ENCODE measurements around the gene LOXHD1.

LOXHD1 gene

DNA sequence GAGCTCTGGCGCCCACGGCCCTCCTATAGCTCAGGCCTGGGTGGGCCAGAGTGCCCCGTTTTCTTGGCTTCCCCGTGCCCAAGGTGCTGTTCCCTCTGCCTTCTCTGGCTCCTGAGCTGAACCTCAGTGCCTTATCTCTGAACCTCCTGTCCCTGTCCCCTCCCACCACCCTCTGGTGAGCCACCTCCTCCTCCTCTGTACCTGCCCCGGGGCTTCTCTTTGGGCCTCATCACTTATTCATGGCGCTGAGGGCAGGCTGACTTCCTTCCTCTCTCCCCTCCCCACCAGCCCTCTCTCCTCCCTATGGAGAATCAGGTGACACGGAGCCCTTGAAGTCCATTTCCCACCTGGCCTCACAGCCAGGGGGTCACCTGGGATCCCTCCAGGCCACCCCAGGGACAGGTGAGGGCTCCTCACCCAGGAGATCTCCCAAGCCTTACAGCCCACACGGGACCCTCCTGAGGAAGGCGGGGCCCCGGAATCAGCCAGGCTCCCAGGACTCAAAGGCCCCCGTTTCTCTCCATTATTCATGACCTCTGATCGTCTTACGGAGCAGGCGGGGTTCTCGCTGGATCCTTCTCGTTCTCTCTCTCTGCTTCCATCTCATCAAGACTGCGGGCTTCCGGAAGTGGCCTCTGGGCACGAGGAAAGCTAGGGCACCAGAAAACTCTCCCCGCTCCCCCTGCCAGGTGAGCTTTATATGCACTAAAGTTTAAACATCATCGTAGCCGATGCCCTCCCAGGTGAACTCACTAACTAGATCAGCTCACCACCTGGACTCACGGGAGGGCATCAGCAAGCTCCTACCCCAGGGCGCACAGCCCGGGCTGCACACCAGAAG, at the start of gene LOXHD1:
Gene LOXHD1, minus strand, starts transcription at position 106 of the 841 bp plus-strand sequence. CDS start 187 bp downstream, outside the sequence.
- DNase-seq (ENCODE audit: low read depth), result no peak

DNA sequence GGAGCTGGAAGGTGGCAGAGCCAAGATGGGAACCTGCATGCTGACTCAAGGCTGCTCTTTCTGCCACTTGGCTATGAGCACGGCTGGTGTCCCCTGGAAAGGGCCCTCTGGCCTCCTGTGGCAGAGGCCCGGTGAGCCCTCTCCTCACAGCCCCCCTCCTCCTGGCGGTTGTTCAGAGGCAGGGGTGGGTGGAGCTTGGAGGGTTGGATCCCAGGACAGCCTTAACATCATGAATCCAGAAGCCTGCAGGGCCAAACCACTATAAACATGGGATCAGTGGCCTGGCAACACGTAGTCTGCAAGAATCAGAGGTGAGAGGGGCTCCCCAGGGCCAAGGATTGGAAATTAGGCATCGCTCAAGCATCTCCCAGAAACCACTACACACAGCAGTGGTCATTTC, 48.5 kb upstream of the LOXHD1 start:
- no peak for DNase-seq (ENCODE audit: low read depth)

DNA sequence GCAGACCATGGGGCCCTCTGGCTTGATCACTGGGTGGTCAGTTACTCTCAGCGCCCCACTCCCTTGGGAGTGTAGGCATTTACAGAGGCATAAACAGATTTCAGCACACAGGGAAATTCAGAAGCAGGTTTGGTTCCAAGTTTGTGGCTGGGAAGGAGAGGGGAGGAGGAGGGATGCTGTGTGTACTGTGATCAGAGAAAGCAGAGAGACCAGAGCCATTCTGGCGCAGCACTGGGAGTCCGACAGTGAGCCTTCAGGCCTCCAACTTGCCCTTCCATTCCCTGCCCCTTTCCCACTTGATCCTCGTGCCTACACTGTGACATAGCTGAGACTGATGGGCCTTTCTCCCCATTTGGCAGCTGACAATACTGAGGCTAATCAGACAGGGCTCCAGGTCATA, 47.8 kb upstream of the LOXHD1 start:
- no peak for DNase-seq (ENCODE audit: low read depth)

DNA sequence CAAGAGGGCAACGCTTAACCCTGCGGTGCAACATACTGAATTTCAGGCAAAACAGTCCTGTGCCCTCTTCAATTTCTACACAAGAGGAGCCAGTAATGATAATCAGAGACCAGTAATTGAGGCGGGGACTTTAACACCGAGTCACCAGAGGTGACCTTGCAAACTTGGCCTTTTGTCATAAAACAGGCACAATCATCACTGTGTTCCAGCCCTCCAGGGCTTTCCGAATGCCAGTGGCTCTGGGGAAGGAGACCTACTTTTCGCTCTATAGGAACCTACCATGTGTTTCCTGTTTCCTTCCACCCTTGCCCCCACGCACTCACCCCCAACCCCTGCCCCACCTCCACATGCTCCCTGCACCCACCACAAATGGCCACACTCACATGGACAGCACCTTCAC, 47.2 kb upstream of the LOXHD1 start:
- DNase-seq (ENCODE audit: low read depth), result no peak

- no peak for DNase-seq (ENCODE audit: low read depth)
Observed at GRCh38 chr18:46702471-46702870, 45.5 kb upstream of the LOXHD1 start.

DNA sequence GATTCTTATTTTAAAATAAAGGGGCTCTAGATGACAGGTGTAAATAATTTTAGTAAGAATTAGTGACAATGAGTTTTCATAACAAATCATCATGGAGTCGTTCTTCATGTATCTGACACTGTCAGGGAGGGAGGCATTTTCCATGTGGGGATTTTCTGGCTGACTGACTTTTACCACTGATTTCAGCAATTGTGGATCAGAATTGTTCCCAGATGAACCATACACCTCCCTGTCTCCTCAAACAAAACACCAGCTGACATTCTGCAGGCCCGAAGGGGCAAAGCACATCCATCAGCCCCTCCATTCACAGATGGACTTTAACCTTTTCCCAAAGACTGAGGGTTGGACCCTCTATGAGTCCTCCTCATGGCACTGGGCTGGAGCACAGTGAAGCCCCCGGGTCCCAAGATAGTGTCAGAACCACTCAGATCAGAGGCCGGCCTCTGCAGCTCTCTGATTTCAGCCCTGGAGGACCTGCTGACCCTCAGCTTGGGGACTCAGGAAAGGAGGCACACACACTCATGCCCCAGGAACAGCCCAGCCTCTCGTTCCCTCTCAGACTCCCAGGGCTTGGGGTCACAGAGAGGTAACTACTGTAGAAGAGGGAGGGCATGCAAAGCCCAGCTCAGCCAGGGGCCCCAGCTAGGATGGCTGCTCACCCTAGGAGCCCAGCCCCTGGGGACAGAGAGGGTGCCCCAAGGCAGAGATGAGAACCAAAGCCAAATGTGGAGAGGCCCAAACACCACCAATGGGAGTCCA, 43.2 kb upstream of the LOXHD1 start:
- DNase-seq (ENCODE audit: low read depth), result no peak

- no peak for DNase-seq (ENCODE audit: low read depth)
Observed at GRCh38 chr18:46696702-46697101, 39.7 kb upstream of the LOXHD1 start.

DNA sequence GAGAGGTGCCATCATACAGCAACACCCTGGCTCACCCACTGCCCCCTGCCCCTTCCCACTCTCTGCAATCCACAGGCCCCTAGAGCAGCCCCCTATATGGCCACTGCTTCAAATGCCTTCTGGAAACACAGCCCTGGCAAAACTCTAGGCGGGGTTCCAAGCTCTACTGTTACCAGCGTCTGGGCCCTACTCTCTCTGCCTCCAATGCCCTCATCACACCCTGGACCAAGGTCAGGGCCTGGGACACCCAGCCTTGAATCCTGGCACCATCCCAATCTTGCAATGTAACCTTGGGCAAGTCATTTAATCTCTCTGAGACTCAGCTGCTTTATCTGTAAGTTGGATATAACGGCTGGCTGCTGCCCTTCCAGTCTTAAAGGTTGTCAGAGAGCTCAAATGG, 39.2 kb upstream of the LOXHD1 start:
- no peak for DNase-seq (ENCODE audit: low read depth)

DNA sequence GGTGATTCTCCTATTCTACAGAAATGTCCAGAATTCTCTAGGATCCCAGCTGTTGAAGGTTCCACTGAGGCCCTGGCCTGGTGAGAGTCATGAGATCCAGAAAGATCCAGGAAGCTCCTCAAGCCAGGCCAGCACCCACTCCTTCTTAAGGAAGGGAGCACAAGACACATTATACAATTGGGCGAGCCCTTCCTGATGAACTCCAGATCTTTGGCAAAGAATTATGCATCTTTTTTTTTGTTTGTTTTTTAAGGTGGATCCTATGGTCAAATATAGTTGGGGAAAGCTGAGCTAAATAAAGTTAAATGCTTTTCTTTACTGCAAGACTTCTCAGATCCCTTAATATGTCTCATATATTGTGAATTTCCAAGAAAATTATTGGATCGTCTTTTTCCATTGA, 37.0 kb upstream of the LOXHD1 start:
- no peak for DNase-seq (ENCODE audit: low read depth)

- DNase-seq (ENCODE audit: low read depth), result no peak
Observed at GRCh38 chr18:46688853-46689525, 32.0 kb upstream of the LOXHD1 start.

GRCh38 chr18:46686186-46686585, 29.2 kb upstream of the LOXHD1 start:
- DNase-seq (ENCODE audit: low read depth), result no peak

DNA sequence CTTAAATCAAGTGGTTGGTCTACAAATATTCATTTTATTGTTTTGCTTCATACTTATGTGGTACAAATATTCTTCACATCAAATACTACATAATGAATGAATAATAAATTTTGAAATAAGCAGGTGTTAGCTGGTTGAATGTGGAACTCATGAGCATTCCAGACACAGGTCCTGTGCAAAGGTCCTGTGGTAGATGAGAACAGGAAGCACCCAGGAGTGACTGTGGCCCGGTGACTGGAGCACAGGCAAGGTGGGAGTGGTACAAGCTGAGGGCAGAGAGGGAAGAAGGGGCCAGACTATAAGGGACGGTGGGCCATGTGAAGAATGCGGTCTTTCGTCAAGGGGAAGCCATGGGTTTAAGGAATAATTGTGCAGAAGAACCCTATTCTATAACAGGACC, 26.2 kb upstream of the LOXHD1 start:
- no peak for DNase-seq (ENCODE audit: low read depth)

GRCh38 chr18:46680784-46681695, 24.0 kb upstream of the LOXHD1 start:
- DNase-seq (ENCODE audit: low read depth), result no peak

DNA sequence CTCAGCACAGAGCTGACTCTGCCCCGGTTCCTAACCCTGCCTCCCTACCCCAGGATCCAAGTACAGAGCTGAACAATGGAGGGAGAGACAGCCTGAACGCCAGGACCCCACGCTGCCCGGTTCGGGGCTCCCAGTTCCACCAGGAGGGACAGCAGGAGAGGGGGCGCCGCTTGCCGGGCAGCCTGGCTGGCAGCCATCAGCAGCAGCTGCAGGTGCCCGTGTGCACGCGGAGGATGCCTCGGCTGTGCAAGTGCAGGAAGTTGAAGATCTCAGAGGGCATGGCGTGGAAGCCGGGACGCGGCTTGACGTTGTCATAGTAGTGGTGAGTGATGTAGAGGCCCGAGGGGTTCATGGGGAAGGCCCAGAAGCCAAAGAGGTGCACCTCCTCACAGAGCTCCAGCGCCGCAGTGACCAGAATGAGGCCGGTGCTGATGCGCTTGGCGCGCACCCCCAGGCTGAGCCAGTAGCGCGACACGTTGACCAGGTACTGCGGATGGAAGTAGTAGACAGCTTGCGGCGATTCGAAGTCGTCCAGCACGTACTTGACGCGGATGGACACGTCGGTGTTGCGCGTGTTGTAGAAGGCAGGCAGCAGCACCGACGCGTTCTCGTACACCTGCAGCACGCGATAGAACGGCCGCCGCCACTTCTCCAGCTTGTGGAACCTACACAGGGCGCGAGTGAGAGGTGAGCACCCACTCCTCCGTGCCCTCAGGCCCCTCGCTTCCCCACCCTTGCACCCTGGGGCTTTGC, 23.0 kb upstream of the LOXHD1 start:
- no peak for DNase-seq (ENCODE audit: low read depth)

GRCh38 chr18:46678785-46679399, 21.9 kb upstream of the LOXHD1 start:
- no peak for DNase-seq (ENCODE audit: low read depth)

DNA sequence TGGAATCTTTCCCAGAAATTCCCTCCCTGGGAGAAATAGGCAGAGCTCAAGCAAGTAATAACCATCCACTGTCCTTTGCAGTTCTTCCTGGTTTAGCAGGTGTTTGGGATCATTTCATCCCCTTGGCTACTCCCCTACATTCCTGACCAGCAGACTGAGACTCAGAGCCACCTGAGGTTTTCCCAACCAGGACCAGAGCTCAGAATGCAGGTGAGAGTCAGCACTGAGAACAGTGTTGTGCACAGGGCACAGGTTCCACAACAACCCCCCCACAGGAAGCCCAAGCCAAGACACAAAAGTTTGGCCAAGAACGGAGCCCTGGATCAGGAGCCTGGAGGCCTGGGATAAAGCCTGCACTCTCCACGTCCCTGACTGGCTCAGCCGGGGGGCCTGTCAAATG, 21.0 kb upstream of the LOXHD1 start:
- no peak for DNase-seq (ENCODE audit: low read depth)

GRCh38 chr18:46677611-46678010, 20.6 kb upstream of the LOXHD1 start:
- no peak for DNase-seq (ENCODE audit: low read depth)

DNA sequence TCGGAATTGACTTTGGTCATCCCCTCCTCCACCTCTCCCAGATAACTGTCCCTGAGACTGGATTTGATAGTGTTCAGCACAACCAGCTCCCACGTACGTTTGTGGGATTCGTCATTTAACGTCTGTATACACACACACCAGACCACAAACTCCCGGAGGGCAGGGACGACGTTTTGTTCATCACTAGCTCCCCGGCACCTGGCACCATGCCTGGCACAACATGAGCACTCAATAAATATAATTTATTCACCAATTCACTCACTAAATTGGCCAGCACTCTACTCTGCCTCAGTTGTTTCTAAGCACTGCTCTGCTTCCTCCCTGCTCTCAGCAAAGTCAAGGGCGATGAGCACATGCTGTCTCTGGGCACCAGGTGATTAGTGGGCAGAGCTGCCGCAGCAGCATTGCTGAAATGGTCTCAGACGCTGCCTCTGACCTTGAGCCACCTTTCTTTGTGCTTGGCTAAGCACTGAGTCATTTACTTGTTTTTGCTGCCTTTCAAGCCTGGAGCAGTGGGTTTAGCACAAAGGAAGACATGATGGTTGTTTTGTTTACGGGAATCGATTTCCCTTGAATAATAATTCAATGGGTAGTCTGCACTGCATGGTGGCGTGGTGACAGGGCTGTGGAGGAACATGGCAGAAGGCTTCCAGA, 19.3 kb upstream of the LOXHD1 start:
- no peak for DNase-seq (ENCODE audit: low read depth)

GRCh38 chr18:46675112-46675511, 18.1 kb upstream of the LOXHD1 start:
- no peak for DNase-seq (ENCODE audit: low read depth)

Data from stimulated activated CD4-positive, alpha-beta T cell treated with anti-CD3 and anti-CD28 coated beads, Interleukin-2, amount 100 ng/mL, for 4 hours (primary cell).